Fibroblast of the aortic adventitia (primary cell): ENCODE measurements around the gene CLCN5. TPM values are rescaled to one million over a fixed set of nuclear protein-coding genes. Genes with fewer than 3 reads are reported as not detected.

Experiments
- DNase-seq: peaks from one replicate; pipeline ENCODE4 v3.0.0-alpha.2; 2010; ENCODE audit warnings: low read depth
- H3K4me3 ChIP-seq: 2 replicates; pipeline ENCODE4 v1.5.1; 2011; ENCODE audit warnings: low read depth, mild to moderate bottlenecking, control low read depth, low read length, moderate library complexity
- total RNA-seq: library from RNA; depleted of rRNA; stranded (reverse); fragments of >200 nt; gene quantifications from 2 replicates; pipeline ENCODE4 v1.2.3, GENCODE V29; 2012; ENCODE audit warnings: low replicate concordance
- TF ChIP-seq, protein P1 (sequence below): IDR thresholded peaks from 2 replicates; pipeline ENCODE4 v1.5.1; 2011; ENCODE audit warnings: mild to moderate bottlenecking, low read length, control low read depth, inconsistent platforms; ENCODE audit not compliant: insufficient read depth

CLCN5 gene
- total RNA-seq, 1 donor: 13.5 TPM

DNA sequence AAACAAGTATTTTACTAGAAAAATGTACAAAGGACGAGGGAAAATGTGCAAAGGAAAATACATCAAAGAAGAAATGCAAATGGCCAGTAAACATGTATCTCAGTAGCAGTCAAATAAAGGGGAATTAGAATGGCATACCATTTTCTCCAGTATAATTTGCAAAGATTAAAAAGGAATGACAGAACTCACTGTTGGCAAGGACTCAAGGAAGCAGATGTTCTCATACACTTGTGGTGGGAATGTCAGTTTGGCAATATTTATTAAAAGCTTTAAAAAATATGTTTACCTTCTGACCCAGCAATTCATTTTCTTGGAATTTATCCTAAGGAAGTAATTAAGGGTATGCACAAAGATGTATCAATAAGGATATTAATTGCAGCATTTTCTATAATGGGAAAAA, 7.6 kb downstream of the CLCN5 start:
- peak; percentile 33 for DNase-seq
- no peak overlapping the region for H3K4me3 ChIP-seq
- TF ChIP-seq, protein P1, sequence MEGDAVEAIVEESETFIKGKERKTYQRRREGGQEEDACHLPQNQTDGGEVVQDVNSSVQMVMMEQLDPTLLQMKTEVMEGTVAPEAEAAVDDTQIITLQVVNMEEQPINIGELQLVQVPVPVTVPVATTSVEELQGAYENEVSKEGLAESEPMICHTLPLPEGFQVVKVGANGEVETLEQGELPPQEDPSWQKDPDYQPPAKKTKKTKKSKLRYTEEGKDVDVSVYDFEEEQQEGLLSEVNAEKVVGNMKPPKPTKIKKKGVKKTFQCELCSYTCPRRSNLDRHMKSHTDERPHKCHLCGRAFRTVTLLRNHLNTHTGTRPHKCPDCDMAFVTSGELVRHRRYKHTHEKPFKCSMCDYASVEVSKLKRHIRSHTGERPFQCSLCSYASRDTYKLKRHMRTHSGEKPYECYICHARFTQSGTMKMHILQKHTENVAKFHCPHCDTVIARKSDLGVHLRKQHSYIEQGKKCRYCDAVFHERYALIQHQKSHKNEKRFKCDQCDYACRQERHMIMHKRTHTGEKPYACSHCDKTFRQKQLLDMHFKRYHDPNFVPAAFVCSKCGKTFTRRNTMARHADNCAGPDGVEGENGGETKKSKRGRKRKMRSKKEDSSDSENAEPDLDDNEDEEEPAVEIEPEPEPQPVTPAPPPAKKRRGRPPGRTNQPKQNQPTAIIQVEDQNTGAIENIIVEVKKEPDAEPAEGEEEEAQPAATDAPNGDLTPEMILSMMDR: no peak

DNA sequence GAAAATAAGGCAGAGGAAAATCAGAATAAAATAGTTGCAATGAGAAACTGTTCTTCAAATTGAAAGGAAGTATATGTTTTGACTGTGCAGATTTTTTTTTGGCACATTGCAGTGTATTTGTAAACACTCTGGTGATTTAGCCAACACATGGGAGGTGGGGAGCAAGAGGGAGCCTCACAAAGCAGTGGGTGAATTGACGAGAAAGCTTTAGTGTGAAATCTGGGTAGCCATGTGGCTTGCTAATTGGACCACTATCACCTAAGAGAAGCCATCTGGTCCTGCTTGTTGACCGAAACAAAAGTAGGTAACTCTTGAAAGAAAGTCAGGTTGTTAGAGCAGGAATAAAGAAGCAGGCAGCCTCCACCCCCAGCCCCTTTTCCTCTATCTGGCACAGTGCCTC, 10.4 kb downstream of the CLCN5 start:
- TF ChIP-seq, protein P1: no peak
- DNase-seq: no peak
- no peak overlapping the region for H3K4me3 ChIP-seq

DNA sequence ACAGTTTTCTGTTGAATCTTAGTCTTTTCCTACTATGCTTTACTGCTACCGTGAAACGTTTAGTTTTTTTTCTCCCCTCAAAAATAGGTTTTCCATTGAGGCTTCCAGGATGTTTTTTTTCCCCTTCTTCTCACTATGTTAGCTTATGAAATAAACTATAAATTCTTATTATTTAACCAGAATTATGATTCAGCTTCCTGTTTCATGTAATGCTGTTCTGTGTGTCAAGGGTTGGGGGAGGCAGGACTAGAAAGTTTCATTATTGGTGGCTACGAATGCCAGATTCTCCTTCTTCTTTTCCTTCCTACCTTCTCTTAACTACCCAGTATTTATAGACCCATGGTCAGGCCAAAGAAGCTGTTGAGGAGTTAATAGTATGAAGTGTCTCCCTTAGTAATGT, 11.8 kb downstream of the CLCN5 start:
- no peak overlapping the region for H3K4me3 ChIP-seq
- TF ChIP-seq, protein P1: no peak
- DNase-seq: no peak

DNA sequence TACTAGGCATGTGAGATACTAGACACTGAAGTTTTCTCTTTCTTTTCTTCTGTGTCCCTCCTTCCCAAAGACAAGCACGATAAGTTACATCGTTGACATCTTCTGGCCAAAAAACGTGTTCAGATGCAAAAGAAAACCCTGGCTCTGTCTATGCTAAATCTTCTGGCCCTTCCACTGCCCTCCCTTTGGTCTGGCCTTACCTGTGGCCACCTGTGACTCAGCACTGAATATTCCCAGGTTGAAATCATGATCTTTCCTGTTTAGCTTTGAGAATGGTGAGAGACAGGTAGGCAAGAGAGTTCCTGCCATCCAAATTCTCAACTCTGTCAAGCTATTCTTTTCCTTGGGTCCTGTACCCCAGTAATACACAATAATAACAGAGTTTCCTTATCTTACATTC, 12.3 kb downstream of the CLCN5 start:
- H3K4me3 ChIP-seq: no peak overlapping the region
- no peak for DNase-seq
- TF ChIP-seq, protein P1: no peak

DNA sequence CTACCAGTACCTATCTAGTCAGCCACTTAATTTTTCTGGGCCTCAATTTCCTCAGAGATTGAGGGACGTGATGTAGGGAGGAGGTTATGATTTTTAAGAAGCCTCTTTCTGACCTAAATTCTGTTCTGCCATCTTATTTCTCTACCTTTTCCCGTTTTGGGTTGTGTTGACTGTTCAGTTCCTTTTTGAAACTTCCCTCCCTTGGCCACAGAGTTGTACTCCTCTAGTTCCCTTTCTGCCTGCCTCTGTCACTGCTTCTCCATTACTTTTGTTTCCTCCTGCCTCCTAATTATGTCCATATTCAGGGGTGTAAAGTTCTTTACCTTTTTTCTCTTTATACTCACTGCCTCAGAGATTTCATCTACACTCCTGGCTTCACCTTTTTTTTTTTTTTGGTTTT, 25.4 kb downstream of the CLCN5 start:
- no peak overlapping the region for H3K4me3 ChIP-seq
- TF ChIP-seq, protein P1: no peak
- no peak for DNase-seq

DNA sequence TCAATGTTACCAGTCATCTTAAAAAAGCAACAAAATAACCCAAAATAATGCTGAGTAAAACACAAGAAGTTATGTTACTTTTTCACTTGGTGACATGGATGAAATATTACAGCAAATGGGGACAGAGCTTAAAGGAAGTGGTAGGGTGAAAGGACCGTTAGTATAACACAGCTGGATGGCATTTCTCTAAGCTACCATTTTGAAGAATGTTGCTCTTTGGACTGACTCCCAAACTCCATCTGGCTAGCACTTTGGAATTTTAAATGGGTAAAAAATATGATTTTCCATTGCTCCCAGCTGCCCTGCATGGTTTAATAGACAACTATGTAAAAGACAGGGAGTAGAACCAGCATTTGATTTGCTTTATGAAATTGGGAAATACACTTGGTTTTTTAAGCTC, 27.6 kb downstream of the CLCN5 start:
- no peak for DNase-seq
- H3K4me3 ChIP-seq: no peak overlapping the region
- TF ChIP-seq, protein P1: no peak

DNA sequence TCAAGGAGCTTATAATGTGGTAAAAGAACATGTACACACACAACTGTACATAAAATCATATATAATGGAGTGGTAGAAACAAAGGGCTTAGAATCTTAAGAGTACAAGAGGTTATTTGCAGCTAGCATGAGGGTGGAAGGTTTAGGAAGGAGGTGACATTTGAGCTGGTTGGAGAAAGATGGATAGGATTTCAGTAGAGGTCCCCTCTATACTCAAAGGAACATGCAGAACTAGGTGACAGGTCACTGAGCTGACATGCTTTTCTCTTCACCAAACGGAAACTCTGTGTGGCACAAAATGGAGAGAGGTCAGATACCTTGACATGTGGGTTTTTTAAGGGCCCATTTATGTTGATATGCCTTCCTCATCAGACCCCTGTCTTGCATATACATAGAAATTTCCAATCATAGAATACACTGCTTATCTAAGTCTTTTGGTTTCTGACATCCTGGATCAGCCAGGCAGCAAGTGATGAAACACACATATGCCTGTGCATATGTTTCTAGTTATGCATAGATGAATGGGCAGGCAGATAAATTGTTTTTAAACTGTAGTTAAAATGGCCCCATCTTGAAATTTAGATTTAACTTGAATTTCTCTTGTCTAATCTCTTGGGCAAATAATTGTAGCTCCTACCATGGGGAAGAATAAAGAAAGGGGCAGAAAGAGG, 29.3 kb downstream of the CLCN5 start:
- peak; percentile 32 for DNase-seq
- H3K4me3 ChIP-seq: no peak overlapping the region
- TF ChIP-seq, protein P1: no peak
